Trophoblast cell (in vitro differentiated cells and primary cell): ENCODE data around the gene B4GALT1.

ENCODE experiments used
- DNase-seq, 2 donors: peaks; one replicate each; pipeline ENCODE4 v3.0.0-alpha.2; 2016
- H2AFZ ChIP-seq: 2 replicates; pipeline ENCODE4 v1.6.1; 2013; ENCODE audit warnings: low read length, moderate library complexity, mild to moderate bottlenecking; ENCODE audit not compliant: insufficient read depth, poor library complexity
- H2AK5ac ChIP-seq: 2 replicates; pipeline ENCODE4 v1.6.1; 2013; ENCODE audit warnings: mild to moderate bottlenecking, low read length
- H2BK120ac ChIP-seq: 2 replicates; pipeline ENCODE4 v1.6.1; 2013; ENCODE audit warnings: low read length, mild to moderate bottlenecking, moderate library complexity; ENCODE audit not compliant: insufficient read depth, poor library complexity
- H2BK12ac ChIP-seq: 2 replicates; pipeline ENCODE4 v1.6.1; 2013; ENCODE audit warnings: mild to moderate bottlenecking, low read length, moderate library complexity
- H2BK5ac ChIP-seq: 2 replicates; pipeline ENCODE4 v1.6.1; 2013; ENCODE audit warnings: low read length, low read depth, moderate library complexity, mild to moderate bottlenecking; ENCODE audit not compliant: poor library complexity
- H3K14ac ChIP-seq: 2 replicates; pipeline ENCODE4 v1.6.1; 2013; ENCODE audit warnings: mild to moderate bottlenecking, low read length
- H3K18ac ChIP-seq: 2 replicates; pipeline ENCODE4 v1.6.1; 2013; ENCODE audit warnings: mild to moderate bottlenecking, low read length
- H3K23ac ChIP-seq: 2 replicates; pipeline ENCODE4 v1.6.1; 2013; ENCODE audit warnings: low read length
- H3K27ac ChIP-seq: 2 replicates; pipeline ENCODE4 v1.5.1; 2013; ENCODE audit warnings: low read depth, mild to moderate bottlenecking, inconsistent platforms, low read length, moderate library complexity
- H3K27me3 ChIP-seq: 2 replicates; pipeline ENCODE4 v1.6.1; 2013; ENCODE audit warnings: inconsistent platforms, mild to moderate bottlenecking, low read length, moderate library complexity; ENCODE audit not compliant: insufficient read depth
- H3K36me3 ChIP-seq, 2 experiments: 1 replicate in 1 of 2; 2 replicates in 1 of 2; pipeline ENCODE4 v1.6.1; 2013; ENCODE audit warnings: low read length in 2 of 2, mild to moderate bottlenecking in 2 of 2, moderate library complexity in 1 of 2; ENCODE audit not compliant: insufficient read depth in 2 of 2, control insufficient read depth in 1 of 2
- H3K4ac ChIP-seq: 2 replicates; pipeline ENCODE4 v1.6.1; 2013; ENCODE audit warnings: low read depth, mild to moderate bottlenecking, low read length, moderate library complexity
- H3K4me1 ChIP-seq, 2 experiments: 1 replicate in 1 of 2; 2 replicates in 1 of 2; pipeline ENCODE4 v1.6.1; 2013; ENCODE audit warnings: low read length in 2 of 2, mild to moderate bottlenecking in 2 of 2, moderate library complexity in 1 of 2; ENCODE audit not compliant: insufficient read depth in 2 of 2, control insufficient read depth in 1 of 2
- H3K4me2 ChIP-seq: 2 replicates; pipeline ENCODE4 v1.6.1; 2013; ENCODE audit warnings: inconsistent platforms, mild to moderate bottlenecking, low read length, moderate library complexity
- H3K4me3 ChIP-seq: 2 replicates; pipeline ENCODE4 v1.5.1; 2013; ENCODE audit warnings: mild to moderate bottlenecking, low read depth, low read length, inconsistent platforms
- H3K79me1 ChIP-seq: one replicate; pipeline ENCODE4 v1.6.1; 2013; ENCODE audit warnings: low read length
- H3K79me2 ChIP-seq: 2 replicates; pipeline ENCODE4 v1.6.1; 2013; ENCODE audit warnings: low read length, mild to moderate bottlenecking; ENCODE audit not compliant: control insufficient read depth, insufficient read depth, poor library complexity
- H3K9ac ChIP-seq: 2 replicates; pipeline ENCODE4 v1.6.1; 2013; ENCODE audit warnings: mild to moderate bottlenecking, low read length
- H3K9me3 ChIP-seq: 2 replicates; pipeline ENCODE4 v1.6.1; 2013; ENCODE audit warnings: low read depth, mild to moderate bottlenecking, control low read depth, inconsistent platforms, low read length; ENCODE audit not compliant: insufficient read depth
- H4K12ac ChIP-seq: 2 replicates; pipeline ENCODE4 v1.6.1; 2013; ENCODE audit warnings: low read depth, mild to moderate bottlenecking, low read length, moderate library complexity
- H4K8ac ChIP-seq: 2 replicates; pipeline ENCODE4 v1.6.1; 2013; ENCODE audit warnings: low read depth, mild to moderate bottlenecking, low read length, moderate library complexity
- H4K91ac ChIP-seq: one replicate; pipeline ENCODE4 v1.6.1; 2013; ENCODE audit warnings: low read depth, mild to moderate bottlenecking, low read length, moderate library complexity
- WGBS: extraction: QIAGEN DNeasy Blood & Tissue Kit; methylation state at CpG from one replicate; pipeline ENCODE4 v1.1.7; 2013; ENCODE audit warnings: missing lambda C conversion rate; ENCODE audit not compliant: insufficient read length, insufficient coverage; ENCODE audit errors: extremely low coverage; 5-methylcytosine and 5-hydroxymethylcytosine counted together

The B4GALT1 gene

DNA sequence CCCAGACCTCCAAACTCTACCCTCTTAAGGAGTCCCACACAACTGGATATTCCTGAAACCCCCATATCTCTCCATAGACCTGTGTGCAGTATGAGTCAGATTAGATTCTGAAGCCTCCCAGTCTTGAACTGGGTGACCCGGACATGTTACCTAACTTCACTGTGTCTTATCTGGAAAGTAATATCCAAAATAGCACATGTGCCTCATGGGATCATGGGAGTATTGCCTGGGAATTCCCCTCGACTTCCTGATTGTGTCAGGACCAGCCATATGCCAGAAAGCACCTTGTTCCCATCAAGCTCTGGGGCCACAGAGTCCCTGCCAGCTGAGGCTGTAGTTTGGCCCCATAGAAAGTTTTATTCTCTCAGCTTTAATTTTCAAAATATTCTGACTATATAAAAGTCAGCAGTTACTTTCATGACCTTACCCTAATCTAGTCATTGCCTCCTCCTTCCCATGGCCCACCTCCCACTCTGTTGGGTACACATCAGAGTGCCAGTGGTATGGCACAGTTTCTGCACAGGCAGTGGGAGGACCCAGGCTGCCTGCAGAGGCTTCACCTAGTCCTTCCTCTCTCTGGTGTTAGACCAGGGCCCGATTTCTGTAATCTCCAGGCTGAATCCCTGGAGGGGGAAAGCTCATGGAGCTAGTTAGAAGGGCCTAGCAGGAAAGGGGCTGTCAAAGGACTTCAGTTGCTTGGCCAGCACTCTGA, 19.5 kb upstream of the B4GALT1 start:
- no peak overlapping the region for H2AFZ ChIP-seq
- H4K91ac ChIP-seq: no peak overlapping the region
- no CpG with 5 or more reads among the region's 3 CpGs for WGBS
- no peak overlapping the region for H3K4me3 ChIP-seq
- no peak overlapping the region for H2BK12ac ChIP-seq
- no peak overlapping the region for H3K4ac ChIP-seq
- no peak overlapping the region for H2BK120ac ChIP-seq
- DNase-seq: peak; percentile 78 to 81
- no peaks in the 10 kb centered on the region for H3K27me3 ChIP-seq
- no peak overlapping the region for H3K18ac ChIP-seq
- peaks cover 2% of the 10 kb centered on the region for H3K79me2 ChIP-seq
- H4K8ac ChIP-seq: no peak overlapping the region
- H3K27ac ChIP-seq: no peak overlapping the region
- no peaks in the 10 kb centered on the region for H3K36me3 ChIP-seq
- no peak overlapping the region for H2AK5ac ChIP-seq
- H3K23ac ChIP-seq: no peak overlapping the region
- H3K14ac ChIP-seq: no peak overlapping the region
- H3K9ac ChIP-seq: no peak overlapping the region
- H3K4me2 ChIP-seq: no peak overlapping the region
- H4K12ac ChIP-seq: no peak overlapping the region
- H3K4me1 ChIP-seq: peaks cover 8 to 9% of the 10 kb centered on the region in 2 experiments
- no peak overlapping the region for H2BK5ac ChIP-seq
- H3K9me3 ChIP-seq: no peaks in the 10 kb centered on the region
- no peaks in the 10 kb centered on the region for H3K79me1 ChIP-seq

DNA sequence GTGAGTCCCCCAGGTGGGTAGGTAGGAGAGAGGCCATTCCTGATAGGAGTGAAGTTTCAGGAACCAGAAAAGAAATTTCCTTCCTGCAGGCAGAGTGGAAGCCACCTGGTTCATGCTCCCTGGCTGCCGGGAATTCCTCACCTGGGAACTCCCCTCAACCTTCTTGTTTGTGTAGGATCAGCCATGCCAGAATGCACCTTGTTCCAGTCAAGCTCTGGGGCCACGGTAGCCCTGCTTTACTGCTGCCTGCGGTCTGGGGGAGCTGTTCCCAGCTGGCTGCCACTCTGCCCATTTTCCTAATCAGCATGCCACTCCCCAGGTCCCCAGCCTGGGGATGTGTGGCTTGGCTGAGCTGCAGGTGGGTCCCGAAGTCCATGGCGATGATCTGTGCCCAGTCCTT, 18.7 kb upstream of the B4GALT1 start:
- Histone ChIP-seq H4K91ac (peak overlapping the region; percentile 32), H2BK120ac (peak overlapping the region; percentile 21), H3K9me3 (no peaks in the 10 kb centered on the region), H2AK5ac (no peak overlapping the region), H3K4me1 (peaks cover 8 to 9% of the 10 kb centered on the region in 2 experiments), H3K27me3 (no peaks in the 10 kb centered on the region), H2BK5ac (no peak overlapping the region), H3K27ac (no peak overlapping the region), H2AFZ (peak overlapping the region; percentile 5), H3K23ac (no peak overlapping the region), H3K4ac (no peak overlapping the region), H3K18ac (no peak overlapping the region), H3K4me3 (no peak overlapping the region), H2BK12ac (no peak overlapping the region), H4K8ac (no peak overlapping the region), H3K79me2 (peaks cover 2% of the 10 kb centered on the region), H3K79me1 (no peaks in the 10 kb centered on the region), H4K12ac (no peak overlapping the region), H3K9ac (no peak overlapping the region), H3K14ac (peak overlapping the region; percentile 33), H3K36me3 (no peaks in the 10 kb centered on the region), H3K4me2 (no peak overlapping the region)
- WGBS: no CpG with 5 or more reads among the region's 5 CpGs
- peak; percentile 82 to 91 for DNase-seq

DNA sequence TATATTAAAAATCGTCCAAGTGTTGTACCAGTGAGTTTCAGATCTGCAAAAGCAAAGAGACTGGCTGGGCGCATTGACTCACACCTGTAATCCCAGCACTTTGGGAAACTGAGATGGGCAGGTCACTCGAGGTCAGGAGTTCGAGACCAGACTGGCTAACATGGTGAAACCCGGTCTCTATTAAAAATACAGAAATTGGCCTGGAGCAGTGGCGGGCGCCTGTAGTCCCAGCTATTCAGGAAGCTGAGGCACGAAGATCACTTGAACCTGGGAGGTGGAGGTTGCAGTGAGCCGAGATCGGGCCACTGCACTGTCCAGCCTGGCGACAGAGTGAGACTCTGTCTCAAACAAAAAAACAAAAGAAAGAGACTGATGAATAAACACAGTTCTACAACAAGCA, 18.3 kb upstream of the B4GALT1 start:
- WGBS: no CpG with 5 or more reads among the region's 11 CpGs
- no peaks in the 10 kb centered on the region for H3K79me1 ChIP-seq

DNA sequence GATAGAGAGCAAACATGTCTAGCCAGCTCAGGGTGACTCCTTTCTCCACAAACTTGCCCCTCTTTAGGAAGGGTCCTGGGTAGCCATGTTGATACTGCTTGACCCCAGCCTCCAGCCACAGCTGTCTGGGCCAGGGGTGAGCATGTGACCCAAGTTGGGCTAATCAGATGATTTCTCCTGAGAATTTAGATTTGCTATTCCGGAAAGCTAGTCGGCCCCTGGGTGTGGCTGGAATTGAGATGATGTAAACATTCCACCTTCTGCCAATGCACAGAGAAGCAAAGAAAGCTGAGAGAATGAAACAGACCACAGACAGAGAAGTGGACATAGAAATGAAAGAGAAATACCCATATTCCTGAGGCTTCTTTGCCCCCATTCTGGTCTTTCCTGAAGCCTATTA, 17.8 kb upstream of the B4GALT1 start:
- no peak overlapping the region for H4K8ac ChIP-seq
- WGBS: no CpG with 5 or more reads among the region's 2 CpGs
- H3K18ac ChIP-seq: no peak overlapping the region

More for the DNA sequence above, 18.3 kb upstream of the B4GALT1 start:
- no peak overlapping the region for H3K27ac ChIP-seq
- H2BK120ac ChIP-seq: no peak overlapping the region
- H2BK5ac ChIP-seq: no peak overlapping the region
- peak; percentile 84 to 89 for DNase-seq
- H3K79me2 ChIP-seq: peaks cover 2% of the 10 kb centered on the region
- H2AK5ac ChIP-seq: no peak overlapping the region
- H2BK12ac ChIP-seq: no peak overlapping the region
- no peak overlapping the region for H3K4me3 ChIP-seq
- no peak overlapping the region for H3K9ac ChIP-seq
- H4K8ac ChIP-seq: no peak overlapping the region
- H3K18ac ChIP-seq: no peak overlapping the region
- H4K91ac ChIP-seq: no peak overlapping the region
- H3K23ac ChIP-seq: no peak overlapping the region
- no peaks in the 10 kb centered on the region for H3K27me3 ChIP-seq
- no peaks in the 10 kb centered on the region for H3K36me3 ChIP-seq
- no peak overlapping the region for H3K14ac ChIP-seq
- peaks cover 8 to 9% of the 10 kb centered on the region in 2 experiments for H3K4me1 ChIP-seq
- H4K12ac ChIP-seq: no peak overlapping the region
- H2AFZ ChIP-seq: no peak overlapping the region
- no peaks in the 10 kb centered on the region for H3K9me3 ChIP-seq
- H3K4me2 ChIP-seq: no peak overlapping the region
- no peak overlapping the region for H3K4ac ChIP-seq

More for the DNA sequence above, 17.8 kb upstream of the B4GALT1 start:
- no peaks in the 10 kb centered on the region for H3K27me3 ChIP-seq
- H2BK12ac ChIP-seq: no peak overlapping the region
- no peak overlapping the region for H3K4me3 ChIP-seq
- H3K9ac ChIP-seq: no peak overlapping the region
- H3K36me3 ChIP-seq: no peaks in the 10 kb centered on the region
- no peak overlapping the region for H3K14ac ChIP-seq
- H2AK5ac ChIP-seq: no peak overlapping the region
- H3K4me2 ChIP-seq: no peak overlapping the region
- no peak overlapping the region for H4K12ac ChIP-seq
- no peak overlapping the region for H2BK5ac ChIP-seq
- H2AFZ ChIP-seq: no peak overlapping the region
- no peak overlapping the region for H3K23ac ChIP-seq
- no peak overlapping the region for H3K4ac ChIP-seq
- H3K79me1 ChIP-seq: no peaks in the 10 kb centered on the region
- no peak overlapping the region for H4K91ac ChIP-seq
- peaks cover 2% of the 10 kb centered on the region for H3K79me2 ChIP-seq
- peak; percentile 81 to 91 for DNase-seq
- H2BK120ac ChIP-seq: no peak overlapping the region
- H3K4me1 ChIP-seq: peaks cover 8 to 9% of the 10 kb centered on the region in 2 experiments
- no peaks in the 10 kb centered on the region for H3K9me3 ChIP-seq
- H3K27ac ChIP-seq: no peak overlapping the region
